Measurements from ENCODE around the gene ZNF700.

ZNF700 gene

DNA sequence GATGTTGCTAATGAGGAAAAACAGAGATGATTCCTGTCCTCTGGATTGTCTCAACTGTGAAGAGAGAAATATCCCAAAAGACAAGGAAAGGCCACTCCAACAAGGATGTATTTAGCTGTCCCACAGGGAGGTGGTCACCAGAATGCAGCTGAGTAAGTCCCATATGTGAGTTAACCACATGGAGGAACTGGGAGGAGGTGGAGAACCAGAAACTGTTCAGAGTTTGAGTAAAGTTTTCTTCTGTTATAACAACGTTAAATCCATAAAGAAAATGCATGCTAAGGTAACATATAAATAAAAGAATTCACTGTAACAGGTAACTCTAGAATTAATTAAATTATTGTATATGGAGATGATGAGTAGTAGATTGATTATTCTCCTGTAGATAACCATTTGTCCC lies 45.3 kb downstream of the ZNF700 start:
- WGBS, 2 donors (ENCODE audit: extremely low coverage in 2 of 2, insufficient read length in 2 of 2, insufficient replicate concordance in 1 of 2): no CpG with 5 or more reads among the region's 1 CpG
- Histone ChIP-seq H3K23ac (ENCODE audit: low read depth, low read length, poor library complexity) (no peak overlapping the region), H3K4me3 (ENCODE audit: low read length in 2 of 2) (no peak overlapping the region), H3K9me3 (replicated peaks in 1 of 2; ENCODE audit: control insufficient read depth in 2 of 2, insufficient read depth in 1 of 2, low read depth in 1 of 2, low read length in 2 of 2) (peaks cover 1 to 62% of the 10 kb centered on the region in 2 donors), H4K8ac (ENCODE audit: low read depth, low read length) (no peak overlapping the region), H3K27ac (replicated peaks; ENCODE audit: low read length) (no peak overlapping the region), H2BK12ac (ENCODE audit: low read length) (no peak overlapping the region), H3K27me3 (ENCODE audit: control insufficient read depth in 3 of 3, insufficient read depth in 3 of 3, low read depth in 1 of 3, low read length in 3 of 3) (no peaks in the 10 kb centered on the region), H2AK5ac (ENCODE audit: low read depth, low read length) (no peak overlapping the region), H2BK120ac (ENCODE audit: low read depth, low read length) (no peak overlapping the region), H3K18ac (ENCODE audit: low read length) (no peak overlapping the region), H4K91ac (ENCODE audit: low read depth, low read length, poor library complexity) (no peak overlapping the region), H3K4me1 (ENCODE audit: control insufficient read depth in 2 of 2, insufficient read depth in 1 of 2, low read depth in 1 of 2, low read length in 2 of 2) (no peaks in the 10 kb centered on the region), H2BK5ac (ENCODE audit: low read length) (no peak overlapping the region), H2BK15ac (ENCODE audit: low read length) (no peak overlapping the region), H2AFZ (ENCODE audit: low read length) (no peak overlapping the region), H3K79me1 (ENCODE audit: low read depth, low read length) (no peaks in the 10 kb centered on the region), H3K14ac (ENCODE audit: low read length) (no peak overlapping the region), H3K36me3 (replicated peaks in 1 of 2; ENCODE audit: control insufficient read depth in 2 of 2, insufficient read depth in 2 of 2, low read length in 2 of 2) (peaks cover 0 to 37% of the 10 kb centered on the region in 2 donors), H3K4ac (ENCODE audit: low read length) (no peak overlapping the region), H3K9ac (ENCODE audit: low read depth, low read length, poor library complexity) (no peak overlapping the region), H3K4me2 (ENCODE audit: insufficient read depth, low read length, poor library complexity, severe bottlenecking) (no peak overlapping the region)
- DNase-seq (ENCODE audit: low spot score): no peak

DNA sequence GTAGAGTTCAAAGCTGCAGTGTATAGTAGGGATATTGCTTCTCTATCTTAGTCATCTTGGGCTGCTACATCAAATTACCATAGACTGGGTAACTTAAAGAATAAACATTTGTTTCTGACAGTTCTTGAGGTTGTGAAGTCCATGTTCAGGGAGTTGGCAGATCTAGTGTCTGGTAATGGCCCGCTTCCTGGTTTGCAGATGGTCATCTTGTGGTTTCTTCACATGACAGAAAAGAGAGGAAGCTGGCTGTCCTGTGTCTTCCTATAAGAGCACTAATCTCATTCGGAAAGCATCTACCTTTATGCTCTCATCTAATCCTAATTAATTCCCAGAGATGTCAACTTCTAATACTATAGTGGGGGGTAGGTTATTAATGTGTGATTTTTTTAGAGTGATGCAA lies 46.1 kb downstream of the ZNF700 start:
- Histone ChIP-seq H2BK5ac (ENCODE audit: low read length) (no peak overlapping the region), H2BK12ac (ENCODE audit: low read length) (no peak overlapping the region), H4K91ac (ENCODE audit: low read depth, low read length, poor library complexity) (no peak overlapping the region), H2AK5ac (ENCODE audit: low read depth, low read length) (no peak overlapping the region), H3K4me3 (ENCODE audit: low read length in 2 of 2) (no peak overlapping the region), H3K9ac (ENCODE audit: low read depth, low read length, poor library complexity) (no peak overlapping the region), H3K27ac (replicated peaks; ENCODE audit: low read length) (no peak overlapping the region), H3K14ac (ENCODE audit: low read length) (no peak overlapping the region), H3K27me3 (ENCODE audit: control insufficient read depth in 3 of 3, insufficient read depth in 3 of 3, low read depth in 1 of 3, low read length in 3 of 3) (no peaks in the 10 kb centered on the region), H2BK120ac (ENCODE audit: low read depth, low read length) (no peak overlapping the region), H3K4ac (ENCODE audit: low read length) (no peak overlapping the region), H3K9me3 (replicated peaks in 1 of 2; ENCODE audit: control insufficient read depth in 2 of 2, insufficient read depth in 1 of 2, low read depth in 1 of 2, low read length in 2 of 2) (peaks cover 6 to 68% of the 10 kb centered on the region in 2 donors), H2BK15ac (ENCODE audit: low read length) (no peak overlapping the region), H3K4me1 (ENCODE audit: control insufficient read depth in 2 of 2, insufficient read depth in 1 of 2, low read depth in 1 of 2, low read length in 2 of 2) (no peaks in the 10 kb centered on the region), H3K79me1 (ENCODE audit: low read depth, low read length) (no peaks in the 10 kb centered on the region), H4K8ac (ENCODE audit: low read depth, low read length) (no peak overlapping the region), H3K23ac (ENCODE audit: low read depth, low read length, poor library complexity) (no peak overlapping the region), H3K18ac (ENCODE audit: low read length) (no peak overlapping the region), H3K4me2 (ENCODE audit: insufficient read depth, low read length, poor library complexity, severe bottlenecking) (no peak overlapping the region), H3K36me3 (replicated peaks in 1 of 2; ENCODE audit: control insufficient read depth in 2 of 2, insufficient read depth in 2 of 2, low read length in 2 of 2) (peaks cover 0 to 41% of the 10 kb centered on the region in 2 donors), H2AFZ (ENCODE audit: low read length) (no peak overlapping the region)
- WGBS, 2 donors (ENCODE audit: extremely low coverage in 2 of 2, insufficient read length in 2 of 2, insufficient replicate concordance in 1 of 2): no CpG with 5 or more reads among the region's 2 CpGs
- DNase-seq (ENCODE audit: low spot score): no peak

DNA sequence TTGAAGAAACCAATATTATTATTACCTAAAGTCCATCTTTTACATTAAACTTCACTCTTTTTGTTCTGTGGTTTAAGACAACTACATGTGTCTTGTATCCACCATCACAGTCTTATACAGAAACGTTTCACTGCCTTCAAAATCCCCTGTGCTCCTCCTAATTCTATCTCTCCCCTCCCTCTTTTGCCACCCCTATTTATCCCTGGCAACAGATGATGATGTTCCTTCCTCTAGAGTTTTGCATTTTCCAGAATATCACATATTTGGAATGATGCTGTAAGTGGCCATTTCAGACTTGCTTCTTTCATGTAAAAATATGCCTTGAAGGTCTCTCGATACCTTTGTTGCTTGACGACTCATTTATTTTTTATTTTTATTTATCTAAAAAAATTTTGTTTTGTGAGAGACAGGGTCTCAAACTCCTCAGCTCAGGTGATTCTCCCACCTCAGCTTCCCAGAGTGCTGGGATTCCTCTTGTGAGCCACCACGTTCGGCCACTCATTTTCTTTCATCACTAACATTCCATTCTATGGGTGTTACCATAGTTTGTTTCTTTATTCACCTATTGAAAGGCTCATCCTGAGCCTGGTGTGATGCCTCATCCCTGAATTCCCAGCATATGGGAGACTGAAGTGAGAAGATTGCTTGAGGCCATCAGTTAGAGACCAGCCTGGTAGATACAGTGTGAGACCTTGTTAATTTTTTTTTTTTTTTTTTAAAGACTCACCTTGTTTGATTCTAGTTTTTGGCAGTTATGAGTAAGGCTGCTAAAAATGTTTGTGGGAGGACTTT lies 48.3 kb downstream of the ZNF700 start:
- Histone ChIP-seq H3K9me3 (replicated peaks in 1 of 2; ENCODE audit: control insufficient read depth in 2 of 2, insufficient read depth in 1 of 2, low read depth in 1 of 2, low read length in 2 of 2) (peaks cover 12 to 76% of the 10 kb centered on the region in 2 donors), H2BK15ac (ENCODE audit: low read length) (no peak overlapping the region), H3K4ac (ENCODE audit: low read length) (no peak overlapping the region), H3K27me3 (ENCODE audit: control insufficient read depth in 3 of 3, insufficient read depth in 3 of 3, low read depth in 1 of 3, low read length in 3 of 3) (no peaks in the 10 kb centered on the region), H2BK12ac (ENCODE audit: low read length) (no peak overlapping the region), H3K4me2 (ENCODE audit: insufficient read depth, low read length, poor library complexity, severe bottlenecking) (no peak overlapping the region), H3K4me1 (ENCODE audit: control insufficient read depth in 2 of 2, insufficient read depth in 1 of 2, low read depth in 1 of 2, low read length in 2 of 2) (no peaks in the 10 kb centered on the region), H2AK5ac (ENCODE audit: low read depth, low read length) (no peak overlapping the region), H3K18ac (ENCODE audit: low read length) (no peak overlapping the region), H3K36me3 (replicated peaks in 1 of 2; ENCODE audit: control insufficient read depth in 2 of 2, insufficient read depth in 2 of 2, low read length in 2 of 2) (peaks cover 4 to 50% of the 10 kb centered on the region in 2 donors), H2AFZ (ENCODE audit: low read length) (no peak overlapping the region), H2BK120ac (ENCODE audit: low read depth, low read length) (no peak overlapping the region), H4K8ac (ENCODE audit: low read depth, low read length) (no peak overlapping the region), H3K27ac (replicated peaks; ENCODE audit: low read length) (no peak overlapping the region), H3K14ac (ENCODE audit: low read length) (no peak overlapping the region), H2BK5ac (ENCODE audit: low read length) (no peak overlapping the region), H3K23ac (ENCODE audit: low read depth, low read length, poor library complexity) (no peak overlapping the region), H3K9ac (ENCODE audit: low read depth, low read length, poor library complexity) (no peak overlapping the region), H4K91ac (ENCODE audit: low read depth, low read length, poor library complexity) (no peak overlapping the region), H3K79me1 (ENCODE audit: low read depth, low read length) (no peaks in the 10 kb centered on the region), H3K4me3 (ENCODE audit: low read length in 2 of 2) (no peak overlapping the region)
- no peak for DNase-seq (ENCODE audit: low spot score)
- no CpG with 5 or more reads among the region's 5 CpGs for WGBS, 2 donors (ENCODE audit: extremely low coverage in 2 of 2, insufficient read length in 2 of 2, insufficient replicate concordance in 1 of 2)

DNA sequence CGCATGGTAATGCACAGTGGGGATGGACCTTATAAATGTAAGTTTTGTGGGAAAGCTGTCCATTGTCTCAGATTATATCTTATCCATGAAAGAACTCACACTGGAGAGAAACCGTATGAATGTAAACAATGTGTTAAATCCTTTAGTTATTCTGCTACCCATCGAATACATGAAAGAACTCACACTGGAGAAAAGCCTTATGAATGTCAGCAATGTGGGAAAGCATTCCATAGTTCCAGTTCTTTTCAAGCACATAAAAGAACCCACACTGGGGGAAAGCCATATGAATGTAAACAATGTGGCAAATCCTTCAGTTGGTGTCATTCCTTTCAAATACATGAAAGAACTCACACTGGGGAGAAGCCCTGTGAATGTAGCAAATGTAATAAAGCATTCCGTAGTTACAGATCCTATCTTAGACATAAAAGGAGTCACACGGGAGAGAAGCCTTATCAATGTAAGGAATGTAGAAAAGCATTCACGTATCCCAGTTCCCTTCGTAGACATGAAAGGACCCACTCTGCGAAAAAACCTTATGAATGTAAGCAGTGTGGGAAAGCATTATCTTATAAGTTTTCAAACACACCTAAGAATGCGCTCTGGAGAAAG lies 53.7 kb downstream of the ZNF700 start:
- Histone ChIP-seq H3K79me1 (ENCODE audit: low read depth, low read length) (no peaks in the 10 kb centered on the region), H3K9me3 (replicated peaks in 1 of 2; ENCODE audit: control insufficient read depth in 2 of 2, insufficient read depth in 1 of 2, low read depth in 1 of 2, low read length in 2 of 2) (peaks cover 39 to 86% of the 10 kb centered on the region in 2 donors), H2BK5ac (ENCODE audit: low read length) (no peak overlapping the region), H4K91ac (ENCODE audit: low read depth, low read length, poor library complexity) (no peak overlapping the region), H3K4ac (ENCODE audit: low read length) (no peak overlapping the region), H3K4me2 (ENCODE audit: insufficient read depth, low read length, poor library complexity, severe bottlenecking) (no peak overlapping the region), H2BK15ac (ENCODE audit: low read length) (no peak overlapping the region), H3K27me3 (ENCODE audit: control insufficient read depth in 3 of 3, insufficient read depth in 3 of 3, low read depth in 1 of 3, low read length in 3 of 3) (no peaks in the 10 kb centered on the region), H3K4me3 (ENCODE audit: low read length in 2 of 2) (no peak overlapping the region), H3K14ac (ENCODE audit: low read length) (no peak overlapping the region), H3K18ac (ENCODE audit: low read length) (no peak overlapping the region), H4K8ac (ENCODE audit: low read depth, low read length) (no peak overlapping the region), H3K9ac (ENCODE audit: low read depth, low read length, poor library complexity) (no peak overlapping the region), H3K27ac (replicated peaks; ENCODE audit: low read length) (no peak overlapping the region), H3K4me1 (ENCODE audit: control insufficient read depth in 2 of 2, insufficient read depth in 1 of 2, low read depth in 1 of 2, low read length in 2 of 2) (no peaks in the 10 kb centered on the region), H2BK12ac (ENCODE audit: low read length) (no peak overlapping the region), H2AFZ (ENCODE audit: low read length) (no peak overlapping the region), H2AK5ac (ENCODE audit: low read depth, low read length) (no peak overlapping the region), H3K23ac (ENCODE audit: low read depth, low read length, poor library complexity) (no peak overlapping the region), H3K36me3 (replicated peaks in 1 of 2; ENCODE audit: control insufficient read depth in 2 of 2, insufficient read depth in 2 of 2, low read length in 2 of 2) (peaks cover 7 to 48% of the 10 kb centered on the region in 2 donors), H2BK120ac (ENCODE audit: low read depth, low read length) (no peak overlapping the region)
- no peak for DNase-seq (ENCODE audit: low spot score)
- no CpG with 5 or more reads among the region's 9 CpGs for WGBS, 2 donors (ENCODE audit: extremely low coverage in 2 of 2, insufficient read length in 2 of 2, insufficient replicate concordance in 1 of 2)
